Mucosa of descending colon (tissue), 3 donors: ENCODE data around the gene CNKSR1. TPM values are rescaled to one million over a fixed set of nuclear protein-coding genes. Genes with fewer than 3 reads are reported as not detected.

Experiments used
- ATAC-seq: fragments of 200-7000 bp; cut with Tn5 transposase; one replicate; pipeline ENCODE4 v1.9.1; 2020; ENCODE audit warnings: mild to moderate bottlenecking, moderate library complexity
- DNase-seq, 3 donors: peaks; one replicate each; pipeline ENCODE4 v3.0.0-alpha.2; 2020
- H3K36me3 ChIP-seq: fragments of 200-600 bp; one replicate; pipeline ENCODE4 v1.8.0; 2021; ENCODE audit warnings: low read depth, mild to moderate bottlenecking
- H3K4me1 ChIP-seq: fragments of 200-600 bp; one replicate; pipeline ENCODE4 v1.8.0; 2021; ENCODE audit warnings: low read depth, mild to moderate bottlenecking
- H3K4me3 ChIP-seq: fragments of 200-600 bp; one replicate; pipeline ENCODE4 v1.8.0; 2021; ENCODE audit warnings: mild to moderate bottlenecking
- H3K9me3 ChIP-seq: fragments of 200-600 bp; one replicate; pipeline ENCODE4 v1.8.0; 2021; ENCODE audit warnings: mild to moderate bottlenecking
- intact Hi-C, 2 donors: fragments of 100-400 bp; cut with DNase I in 1 of 2; cut with micrococcal nuclease in 1 of 2; formaldehyde crosslinking; loops; one replicate each; pipeline versions ENCODE4 v1.11.0 to v1.11.1; 2022; cut with DNase I, micrococcal nuclease
- total RNA-seq, 3 donors: library from RNA; stranded (reverse); fragmentation: NEBNext Ultra II Directional in 2 of 3; extraction: Animal tissue kit (Norgen Biotek cat#: 25700) in 2 of 3; gene quantifications; one replicate each; pipeline versions ENCODE4 v1.2.1 to v1.2.4, GENCODE V29; 2021 to 2023
- TF ChIP-seq, protein P1 (sequence below): fragments of 200-600 bp; IDR thresholded peaks from one replicate; pipeline ENCODE4 v1.8.0; 2022; ENCODE audit warnings: antibody characterized with exemption, mild to moderate bottlenecking
- donor health status: DM: no; HTN: no; CAD: no; lungs with moderate emphysema.
- donor health status: DM: no; HTN: no; CAD: no.
- donor health status: DM: no; HTN: yes; CAD: no.

Gene CNKSR1
- total RNA-seq, 3 donors from 2014 or later, result 19.6 to 65.7 (median 38.6) TPM

DNA sequence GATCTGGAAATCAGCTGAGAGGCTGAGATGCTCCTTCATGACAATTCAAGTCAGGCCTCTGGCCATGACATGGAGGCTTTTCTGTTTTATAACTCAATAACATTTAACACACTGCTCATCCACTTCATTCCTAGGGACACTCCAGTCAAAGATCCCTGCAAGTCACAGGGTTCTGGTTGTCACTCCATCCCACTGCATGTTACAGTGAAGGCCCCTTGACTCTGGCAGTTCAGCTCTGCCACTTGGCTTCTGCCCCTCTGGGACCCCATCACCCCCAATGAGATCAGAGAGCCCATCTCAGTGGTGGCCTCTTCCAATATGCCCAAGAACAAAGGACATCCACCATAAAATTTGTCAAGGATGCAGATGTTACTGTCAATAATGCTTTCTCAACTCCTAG is 28.4 kb upstream of the CNKSR1 start:
- ATAC-seq (no peak), DNase-seq (no peak)
- intact Hi-C loops, result loop anchor here in 1 of 2 donors (5.0 to 10.0 kb wide), 2 partner anchors 42 to 114 kb away; no protein-coding TSS in a partner anchor
- TF ChIP-seq, protein P1, sequence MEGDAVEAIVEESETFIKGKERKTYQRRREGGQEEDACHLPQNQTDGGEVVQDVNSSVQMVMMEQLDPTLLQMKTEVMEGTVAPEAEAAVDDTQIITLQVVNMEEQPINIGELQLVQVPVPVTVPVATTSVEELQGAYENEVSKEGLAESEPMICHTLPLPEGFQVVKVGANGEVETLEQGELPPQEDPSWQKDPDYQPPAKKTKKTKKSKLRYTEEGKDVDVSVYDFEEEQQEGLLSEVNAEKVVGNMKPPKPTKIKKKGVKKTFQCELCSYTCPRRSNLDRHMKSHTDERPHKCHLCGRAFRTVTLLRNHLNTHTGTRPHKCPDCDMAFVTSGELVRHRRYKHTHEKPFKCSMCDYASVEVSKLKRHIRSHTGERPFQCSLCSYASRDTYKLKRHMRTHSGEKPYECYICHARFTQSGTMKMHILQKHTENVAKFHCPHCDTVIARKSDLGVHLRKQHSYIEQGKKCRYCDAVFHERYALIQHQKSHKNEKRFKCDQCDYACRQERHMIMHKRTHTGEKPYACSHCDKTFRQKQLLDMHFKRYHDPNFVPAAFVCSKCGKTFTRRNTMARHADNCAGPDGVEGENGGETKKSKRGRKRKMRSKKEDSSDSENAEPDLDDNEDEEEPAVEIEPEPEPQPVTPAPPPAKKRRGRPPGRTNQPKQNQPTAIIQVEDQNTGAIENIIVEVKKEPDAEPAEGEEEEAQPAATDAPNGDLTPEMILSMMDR, result no peak
- no peaks in the 10 kb centered on the region for H3K4me1 ChIP-seq
- no peaks in the 10 kb centered on the region for H3K9me3 ChIP-seq
- H3K36me3 ChIP-seq, result no peaks in the 10 kb centered on the region
- H3K4me3 ChIP-seq, result no peak overlapping the region

DNA sequence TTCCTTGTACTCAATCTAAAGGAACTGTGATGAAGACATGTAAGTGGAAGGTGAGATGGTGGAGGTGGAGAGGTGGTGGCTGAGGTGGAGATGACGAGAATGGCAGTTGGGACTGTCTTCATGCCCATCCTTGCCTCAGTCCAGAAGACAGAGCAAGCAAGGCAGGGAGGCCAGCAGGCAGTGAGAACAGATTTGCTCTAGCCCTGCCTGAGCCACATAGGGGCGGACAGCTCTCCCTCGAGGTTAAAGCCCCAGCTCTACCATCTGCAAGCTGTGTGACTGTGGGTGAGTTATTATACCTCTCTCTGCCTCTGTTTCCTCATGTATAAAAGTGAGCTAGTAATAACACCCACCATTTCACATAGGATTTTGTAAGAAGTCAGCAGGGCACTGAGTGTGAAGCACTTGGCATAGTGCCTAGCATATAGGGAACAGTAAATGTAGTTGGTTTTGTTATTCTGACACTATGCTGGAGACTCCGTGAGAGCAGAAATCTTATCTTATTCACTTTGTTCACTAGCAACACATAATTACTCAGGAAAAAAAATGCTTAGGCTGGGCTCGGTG is 23.2 kb upstream of the CNKSR1 start:
- ATAC-seq, result no peak
- no peak overlapping the region for H3K4me3 ChIP-seq
- TF ChIP-seq, protein P1, result no peak
- no peak for DNase-seq
- H3K36me3 ChIP-seq, result no peaks in the 10 kb centered on the region
- H3K4me1 ChIP-seq, result no peaks in the 10 kb centered on the region
- intact Hi-C loops, result no loop called here
- no peaks in the 10 kb centered on the region for H3K9me3 ChIP-seq

GRCh38 chr1:26154750-26155149 is 22.5 kb upstream of the CNKSR1 start:
- Histone ChIP-seq H3K9me3 (no peaks in the 10 kb centered on the region), H3K4me3 (no peak overlapping the region), H3K36me3 (no peaks in the 10 kb centered on the region), H3K4me1 (no peaks in the 10 kb centered on the region)
- intact Hi-C loops, result no loop called here
- TF ChIP-seq, protein P1, result no peak
- DNase-seq, result no peak
- no peak for ATAC-seq

DNA sequence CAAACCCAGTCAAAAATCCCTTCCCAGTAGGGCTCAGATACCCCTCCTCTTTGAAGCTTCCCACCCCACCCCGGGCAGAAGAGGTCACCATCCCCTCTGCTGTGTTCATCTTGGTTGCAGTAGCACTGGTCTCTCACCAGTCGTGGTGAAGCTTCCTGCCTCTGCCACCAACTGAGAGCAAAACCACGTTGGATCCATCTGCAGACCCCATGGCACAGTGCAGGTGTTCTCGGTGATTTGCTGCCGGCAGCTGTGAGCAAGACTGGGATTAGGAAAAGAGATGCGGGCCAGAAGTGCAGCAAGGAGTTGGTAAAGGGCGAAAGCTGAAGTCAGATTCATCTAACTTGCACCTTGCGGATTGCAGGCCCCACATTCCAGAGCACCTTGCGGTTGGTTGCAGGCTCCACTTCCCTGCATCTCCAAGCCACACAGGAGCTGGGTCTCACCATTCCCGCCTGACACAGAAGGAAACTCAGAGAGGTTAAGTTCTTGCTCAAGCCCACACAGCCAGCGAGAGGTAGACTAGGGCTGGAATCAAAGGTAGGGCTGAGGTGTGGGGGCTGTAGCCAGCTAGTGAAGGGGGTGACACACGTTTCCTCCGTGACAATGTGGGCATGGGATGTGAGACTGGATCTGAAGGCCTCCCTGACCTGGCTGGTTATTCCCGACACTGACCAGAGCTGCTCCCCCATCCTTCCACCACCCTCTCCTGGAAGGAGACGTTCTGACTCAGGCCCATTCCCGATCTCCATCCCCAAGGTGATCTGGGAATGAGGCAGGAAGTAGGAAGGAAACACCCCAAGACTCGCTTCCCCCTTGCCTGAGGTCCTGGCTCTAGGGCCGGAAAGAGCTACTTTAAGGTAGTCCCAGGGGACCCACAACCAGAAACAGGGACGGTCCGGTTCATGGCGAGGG is 21.7 kb upstream of the CNKSR1 start:
- Histone ChIP-seq H3K9me3 (no peaks in the 10 kb centered on the region), H3K36me3 (no peaks in the 10 kb centered on the region), H3K4me3 (no peak overlapping the region), H3K4me1 (no peaks in the 10 kb centered on the region)
- DNase-seq, result no peak
- ATAC-seq, result no peak
- intact Hi-C loops, result no loop called here
- TF ChIP-seq, protein P1, result no peak

DNA sequence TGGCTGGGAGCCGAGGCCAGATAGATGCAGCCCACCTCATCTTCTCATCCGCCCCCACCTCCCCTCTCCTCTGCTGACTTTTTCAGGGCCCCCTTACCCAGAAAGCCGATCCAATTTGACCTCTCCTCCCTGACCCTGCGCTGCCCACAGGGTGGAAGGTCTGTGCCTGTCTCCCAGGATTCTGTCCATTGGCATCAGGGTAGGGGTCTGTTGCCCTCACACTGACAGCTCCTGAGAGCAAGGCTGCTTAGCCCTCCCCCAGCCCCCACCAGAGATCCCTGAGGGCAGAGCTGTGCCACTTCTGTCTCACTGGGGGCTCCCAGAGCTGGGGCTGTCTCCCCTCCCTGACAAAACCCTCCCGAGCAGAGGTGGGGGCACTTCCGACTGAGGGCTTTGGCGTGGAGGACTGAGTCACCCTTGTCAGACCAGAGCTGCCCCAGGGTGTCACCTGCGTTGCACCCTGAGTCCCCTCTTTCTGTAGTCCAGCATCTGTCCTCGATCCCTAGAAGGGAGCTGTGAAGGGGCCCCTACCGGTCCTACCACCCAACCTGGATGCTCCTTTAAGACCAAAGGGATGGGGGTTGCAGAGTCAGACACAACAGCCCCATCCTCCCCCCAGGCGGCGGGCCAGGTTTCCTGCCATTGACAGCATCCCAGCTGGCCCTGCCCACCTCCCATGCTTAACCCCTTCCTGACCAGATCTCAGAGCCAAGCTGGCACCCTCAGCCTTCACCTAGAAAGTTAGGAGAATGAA is 20.8 kb upstream of the CNKSR1 start:
- H3K4me3 ChIP-seq, result no peak overlapping the region
- no peak for ATAC-seq

More for the DNA sequence above, 20.8 kb upstream of the CNKSR1 start:
- DNase-seq, result no peak
- Histone ChIP-seq H3K4me1 (peaks cover 4% of the 10 kb centered on the region), H3K36me3 (no peaks in the 10 kb centered on the region), H3K9me3 (no peaks in the 10 kb centered on the region)
- intact Hi-C loops, result no loop called here
- TF ChIP-seq, protein P1, result no peak
